HEK293T (cell line): ENCODE measurements around the gene ASXL1.

ENCODE experiments used
- ARNT ChIP-seq: fragments of 450-650 bp; IDR thresholded peaks from 2 replicates; pipeline ENCODE4 v1.6.1; 2017; ENCODE audit warnings: mild to moderate bottlenecking
- BHLHE40 ChIP-seq: fragments of 450-650 bp; IDR thresholded peaks from 2 replicates; pipeline ENCODE4 v1.6.1; 2016; ENCODE audit warnings: mild to moderate bottlenecking, moderate library complexity, borderline replicate concordance
- CTBP1 ChIP-seq: fragments of 450-650 bp; IDR thresholded peaks from 2 replicates; pipeline ENCODE4 v1.6.1; 2016; ENCODE audit warnings: borderline replicate concordance
- ELF4 ChIP-seq: fragments of 450-650 bp; IDR thresholded peaks from 2 replicates; pipeline ENCODE4 v1.6.1; 2017; ENCODE audit warnings: antibody characterized with exemption
- FOXA1 ChIP-seq: fragments of 450-650 bp; IDR thresholded peaks from 2 replicates; pipeline ENCODE4 v1.6.1; 2016; ENCODE audit warnings: mild to moderate bottlenecking
- FOXK2 ChIP-seq: fragments of 450-650 bp; IDR thresholded peaks from 2 replicates; pipeline ENCODE4 v1.6.1; 2016; ENCODE audit warnings: mild to moderate bottlenecking
- FOXM1 ChIP-seq: fragments of 450-650 bp; IDR thresholded peaks from 2 replicates; pipeline ENCODE4 v1.6.1; 2017; ENCODE audit warnings: mild to moderate bottlenecking, borderline replicate concordance
- HDGF ChIP-seq: fragments of 450-650 bp; IDR thresholded peaks from 2 replicates; pipeline ENCODE4 v1.6.1; 2017; ENCODE audit warnings: antibody characterized with exemption, borderline replicate concordance
- LEF1 ChIP-seq: fragments of 450-650 bp; IDR thresholded peaks from 2 replicates; pipeline ENCODE4 v1.6.1; 2017; ENCODE audit warnings: mild to moderate bottlenecking, borderline replicate concordance
- NFRKB ChIP-seq: fragments of 450-650 bp; IDR thresholded peaks from 2 replicates; pipeline ENCODE4 v1.6.1; 2016; ENCODE audit warnings: mild to moderate bottlenecking, moderate library complexity
- SP1 ChIP-seq: fragments of 450-650 bp; IDR thresholded peaks from 2 replicates; pipeline ENCODE4 v1.6.1; 2017
- SUZ12 ChIP-seq: fragments of 450-650 bp; IDR thresholded peaks from 2 replicates; pipeline ENCODE4 v1.6.1; 2016; ENCODE audit warnings: mild to moderate bottlenecking
- TARDBP ChIP-seq: fragments of 450-650 bp; IDR thresholded peaks from 2 replicates; pipeline ENCODE4 v1.6.1; 2016
- TF ChIP-seq, protein P1 (sequence below): fragments of 450-650 bp; IDR thresholded peaks from 2 replicates; pipeline ENCODE4 v1.6.1; 2016

DNA sequence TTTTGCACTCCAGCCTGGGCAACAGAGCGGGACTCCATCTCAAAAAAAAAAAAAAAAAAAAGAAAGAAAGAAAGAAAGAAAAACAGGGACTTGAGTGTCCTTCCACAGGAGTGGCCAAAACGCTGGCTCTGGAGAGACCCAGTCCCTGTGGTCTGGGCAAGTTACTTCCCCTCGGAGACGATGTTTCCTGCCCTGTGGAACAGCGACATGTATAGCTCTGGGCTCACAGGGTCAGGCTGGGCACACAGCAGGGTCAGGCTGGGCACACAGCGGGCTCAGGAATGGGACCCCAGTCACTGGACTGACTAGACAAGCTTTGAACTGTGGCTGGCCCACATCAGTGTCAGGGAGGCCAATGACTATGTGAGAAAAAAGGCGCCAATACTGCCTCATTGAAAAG is 110.7 kb downstream of the ASXL1 start:
- TF ChIP-seq SUZ12 = no peak
- TF ChIP-seq SP1 = no peak
- TF ChIP-seq BHLHE40 = no peak
- TF ChIP-seq ARNT = no peak
- TF ChIP-seq, protein P1, sequence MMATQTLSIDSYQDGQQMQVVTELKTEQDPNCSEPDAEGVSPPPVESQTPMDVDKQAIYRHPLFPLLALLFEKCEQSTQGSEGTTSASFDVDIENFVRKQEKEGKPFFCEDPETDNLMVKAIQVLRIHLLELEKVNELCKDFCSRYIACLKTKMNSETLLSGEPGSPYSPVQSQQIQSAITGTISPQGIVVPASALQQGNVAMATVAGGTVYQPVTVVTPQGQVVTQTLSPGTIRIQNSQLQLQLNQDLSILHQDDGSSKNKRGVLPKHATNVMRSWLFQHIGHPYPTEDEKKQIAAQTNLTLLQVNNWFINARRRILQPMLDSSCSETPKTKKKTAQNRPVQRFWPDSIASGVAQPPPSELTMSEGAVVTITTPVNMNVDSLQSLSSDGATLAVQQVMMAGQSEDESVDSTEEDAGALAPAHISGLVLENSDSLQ = no peak
- TF ChIP-seq ELF4 = no peak
- no peak for TF ChIP-seq FOXA1
- no peak for TF ChIP-seq FOXM1
- no peak for TF ChIP-seq TARDBP
- no peak for TF ChIP-seq FOXK2
- TF ChIP-seq NFRKB = no peak
- no peak for TF ChIP-seq CTBP1
- no peak for TF ChIP-seq LEF1
- no peak for TF ChIP-seq HDGF
